MM.1S (cell line): ENCODE results near the gene CD200R1.

Source experiments
- CTCF ChIP-seq: fragments of 300-600 bp; sonication (generic); IDR thresholded peaks from 2 replicates; pipeline ENCODE4 v1.5.1; 2016; ENCODE audit warnings: antibody characterized with exemption, low read length, mixed read lengths
- EZH2 ChIP-seq: fragments of 300-600 bp; sonication (generic); optimal IDR thresholded peaks from 2 replicates; pipeline ENCODE3; 2017; ENCODE audit warnings: low read depth, mild to moderate bottlenecking, antibody characterized with exemption, low read length, mixed read lengths

GRCh38 chr3:112884678-112885290 lies 90.1 kb downstream of the CD200R1 start:
- TF ChIP-seq CTCF (no peak), EZH2 (no peak)
